Measurements from ENCODE around the gene ASB16. TPM values are rescaled to one million over a fixed set of nuclear protein-coding genes. Genes with fewer than 3 reads are reported as not detected.

ASB16 gene
- total RNA-seq, 1 donor from 2014 or later = not detected

- no peaks in the 10 kb centered on the region for H3K9me3 ChIP-seq (ENCODE audit: low read depth)
- H3K4me1 ChIP-seq = peaks cover 11% of the 10 kb centered on the region
- H4K20me1 ChIP-seq (ENCODE audit: low read depth) = no peaks in the 10 kb centered on the region
- no peak overlapping the region for H3K9ac ChIP-seq
- peaks cover 3% of the 10 kb centered on the region for H3F3A ChIP-seq (ENCODE audit: low read depth)
- H3K27ac Mint-ChIP-seq = peak overlapping the region; percentile 60
- H3K79me2 ChIP-seq (ENCODE audit: low read depth) = no peaks in the 10 kb centered on the region
- no peak overlapping the region for H3K4me3 Mint-ChIP-seq
- H2AFZ ChIP-seq (replicated peaks) = no peak overlapping the region
- no peaks in the 10 kb centered on the region for H3K36me3 ChIP-seq
- peaks cover 10% of the 10 kb centered on the region for H3K36me3 Mint-ChIP-seq
- TF ChIP-seq EZH2 (IDR thresholded peaks at IDR 0.05) = no peak
- TF ChIP-seq EZH2phosphoT487 (IDR thresholded peaks at IDR 0.05) = no peak
- TF ChIP-seq CTCF (IDR thresholded peaks at IDR 0.05) = no peak
- H3K4me2 ChIP-seq = no peak overlapping the region
- no peak overlapping the region for H3K4me3 ChIP-seq
- H3K9me3 Mint-ChIP-seq = no peaks in the 10 kb centered on the region
- peaks cover 21% of the 10 kb centered on the region for H3K4me1 Mint-ChIP-seq
- H3K27me3 ChIP-seq = no peaks in the 10 kb centered on the region
- H3K27me3 Mint-ChIP-seq (ENCODE audit: insufficient read depth, low read depth) = peaks cover 3% of the 10 kb centered on the region
- no peak for DNase-seq (ENCODE audit: low spot score)
- H3K27ac ChIP-seq = no peak overlapping the region
These were observed 1.5 kb downstream of the ASB16 start for GRCh38 chr17:44171931-44172455.

DNA sequence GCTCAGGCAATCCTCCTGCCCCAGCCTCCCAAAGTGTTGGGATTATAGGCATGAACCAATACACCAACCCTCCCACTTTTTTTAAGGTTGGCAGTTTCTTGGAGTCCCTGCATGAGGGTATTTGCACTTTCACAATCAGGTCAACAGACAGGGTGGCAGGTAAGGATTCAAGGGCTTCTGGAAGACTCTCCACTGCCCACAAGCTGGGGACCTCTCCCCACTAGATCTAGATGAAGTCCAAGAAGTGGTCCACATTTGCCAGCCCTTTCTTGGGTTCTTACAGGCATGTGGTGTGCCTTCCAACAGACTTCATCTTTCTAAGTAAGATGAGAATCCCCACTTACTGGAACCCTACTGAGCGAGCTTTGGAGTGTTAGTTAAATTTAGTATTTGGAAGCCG lies 3.9 kb downstream of the ASB16 start:
- Mint-ChIP-seq H3K36me3 (peaks cover 15% of the 10 kb centered on the region), H3K27me3 (ENCODE audit: insufficient read depth, low read depth) (peaks cover 4% of the 10 kb centered on the region), H3K4me1 (peaks cover 9% of the 10 kb centered on the region), H3K9me3 (no peaks in the 10 kb centered on the region), H3K27ac (no peak overlapping the region), H3K4me3 (no peak overlapping the region)
- Histone ChIP-seq H3K36me3 (no peaks in the 10 kb centered on the region), H3K9ac (no peak overlapping the region), H3K27me3 (no peaks in the 10 kb centered on the region), H3K27ac (no peak overlapping the region), H3F3A (ENCODE audit: low read depth) (no peaks in the 10 kb centered on the region), H3K4me3 (no peak overlapping the region), H3K4me2 (no peak overlapping the region), H3K4me1 (peaks cover 11% of the 10 kb centered on the region), H2AFZ (replicated peaks) (no peak overlapping the region), H3K79me2 (ENCODE audit: low read depth) (no peaks in the 10 kb centered on the region), H3K9me3 (ENCODE audit: low read depth) (no peaks in the 10 kb centered on the region), H4K20me1 (ENCODE audit: low read depth) (no peaks in the 10 kb centered on the region)
- TF ChIP-seq EZH2 (IDR thresholded peaks at IDR 0.05) (no peak), EZH2phosphoT487 (IDR thresholded peaks at IDR 0.05) (no peak), CTCF (IDR thresholded peaks at IDR 0.05) (no peak)
- no peak for DNase-seq (ENCODE audit: low spot score)

DNA sequence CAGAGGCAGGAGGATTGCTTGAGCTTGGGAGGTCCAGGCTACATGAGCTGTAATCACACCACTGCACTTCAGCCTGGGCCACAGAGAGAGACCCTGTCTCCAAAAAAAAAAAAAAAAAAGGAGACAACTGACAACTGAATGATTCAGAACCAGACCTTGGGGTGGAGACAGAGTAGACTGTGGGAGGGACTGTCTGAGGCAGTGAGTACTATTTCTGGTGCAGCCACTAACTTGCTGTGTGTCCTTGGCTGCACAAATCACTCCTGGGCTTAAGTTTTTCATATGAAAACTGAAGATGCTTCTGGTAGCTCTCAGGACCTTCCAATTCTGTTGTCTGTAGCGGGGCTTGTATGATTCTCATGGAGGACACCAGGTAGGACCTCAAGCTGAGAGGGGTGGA lies 5.8 kb downstream of the ASB16 start:
- Histone ChIP-seq H3K79me2 (ENCODE audit: low read depth) (no peaks in the 10 kb centered on the region), H2AFZ (replicated peaks) (no peak overlapping the region), H3F3A (ENCODE audit: low read depth) (no peaks in the 10 kb centered on the region), H3K27me3 (no peaks in the 10 kb centered on the region), H3K9ac (no peak overlapping the region), H3K9me3 (ENCODE audit: low read depth) (no peaks in the 10 kb centered on the region), H3K4me1 (peaks cover under 1% of the 10 kb centered on the region), H3K36me3 (no peaks in the 10 kb centered on the region), H3K4me3 (no peak overlapping the region), H3K4me2 (no peak overlapping the region), H4K20me1 (ENCODE audit: low read depth) (no peaks in the 10 kb centered on the region), H3K27ac (no peak overlapping the region)
- DNase-seq (ENCODE audit: low spot score) = no peak
- H3K36me3 Mint-ChIP-seq = peaks cover 15% of the 10 kb centered on the region
- peaks cover 7% of the 10 kb centered on the region for H3K4me1 Mint-ChIP-seq
- peaks cover 4% of the 10 kb centered on the region for H3K27me3 Mint-ChIP-seq (ENCODE audit: insufficient read depth, low read depth)
- TF ChIP-seq CTCF (IDR thresholded peaks at IDR 0.05) (no peak), EZH2phosphoT487 (IDR thresholded peaks at IDR 0.05) (no peak)
- H3K27ac Mint-ChIP-seq = no peak overlapping the region
- H3K9me3 Mint-ChIP-seq = no peaks in the 10 kb centered on the region
- no peak overlapping the region for H3K4me3 Mint-ChIP-seq

Measured in neural progenitor cell (in vitro differentiated cells).